Liver (tissue), 9 donors: ENCODE data around the gene PPM1M. TPM values are rescaled to one million over a fixed set of nuclear protein-coding genes. Genes with fewer than 3 reads are reported as not detected.
A peak's percentile ranks its signal among the peaks of the same experiment; 100 is the strongest.

Experiments
- DNase-seq: peaks from one replicate; pipeline ENCODE4 v3.0.0-alpha.2; 2017; ENCODE audit warnings: low spot score
- H3K27ac ChIP-seq, 2 donors: one replicate each; pipeline ENCODE4 v1.7.0; 2013; ENCODE audit warnings: inconsistent platforms in 2 of 2, low read length in 2 of 2, control low read depth in 1 of 2, low read depth in 1 of 2, mild to moderate bottlenecking in 1 of 2
- H3K27me3 ChIP-seq, 4 donors: one replicate each; pipeline versions ENCODE4 v1.6.1 to v1.7.0; 2013; ENCODE audit warnings: low read length in 3 of 4, inconsistent platforms in 1 of 4, mild to moderate bottlenecking in 1 of 4, moderate library complexity in 1 of 4; ENCODE audit not compliant: control insufficient read depth in 4 of 4, insufficient read depth in 4 of 4
- H3K36me3 ChIP-seq, 4 donors: one replicate each; pipeline versions ENCODE4 v1.6.1 to v1.7.0; 2013; ENCODE audit warnings: low read length in 3 of 4, mild to moderate bottlenecking in 3 of 4, low read depth in 1 of 4, moderate library complexity in 1 of 4; ENCODE audit not compliant: control insufficient read depth in 4 of 4, insufficient read depth in 3 of 4
- H3K4me1 ChIP-seq, 4 donors: one replicate each; pipeline versions ENCODE4 v1.6.1 to v1.7.0; 2013; ENCODE audit warnings: low read length in 3 of 4, mild to moderate bottlenecking in 3 of 4, moderate library complexity in 1 of 4; ENCODE audit not compliant: control insufficient read depth in 4 of 4, insufficient read depth in 4 of 4
- H3K4me3 ChIP-seq, 3 donors: one replicate each; pipeline versions ENCODE4 v1.6.1 to v1.7.0; 2013; ENCODE audit warnings: low read length in 3 of 3, control low read depth in 1 of 3, low read depth in 1 of 3, mild to moderate bottlenecking in 1 of 3
- H3K9ac ChIP-seq, 2 donors: one replicate each; pipeline ENCODE4 v1.7.0; 2013; ENCODE audit warnings: low read length in 2 of 2, mild to moderate bottlenecking in 2 of 2, moderate library complexity in 2 of 2, control low read depth in 1 of 2, low read depth in 1 of 2
- H3K9me3 ChIP-seq, 4 donors: one replicate each; pipeline versions ENCODE4 v1.6.1 to v1.7.0; 2013; ENCODE audit warnings: low read length in 3 of 4; ENCODE audit not compliant: control insufficient read depth in 4 of 4
- ATF3 ChIP-seq: IDR thresholded peaks from 2 replicates; pipeline ENCODE4 v1.6.1; 2016; ENCODE audit warnings: antibody characterized with exemption
- CTCF ChIP-seq: fragments of 150-350 bp; IDR thresholded peaks from 2 replicates; pipeline ENCODE4 v1.5.1; 2017; ENCODE audit warnings: improper control_type of control experiment, low read depth, low read length; ENCODE audit not compliant: missing input control
- FOXA1 ChIP-seq: IDR thresholded peaks from 2 replicates; pipeline ENCODE4 v1.6.1; 2016; ENCODE audit warnings: antibody characterized with exemption
- FOXA2 ChIP-seq: IDR thresholded peaks from 2 replicates; pipeline ENCODE4 v1.6.1; 2016; ENCODE audit warnings: antibody characterized with exemption
- GABPA ChIP-seq, 2 donors: IDR thresholded peaks in 1 of 2; conservative IDR thresholded peaks in 1 of 2; 2 replicates each; pipeline ENCODE4 v1.6.1; 2016; ENCODE audit warnings: antibody characterized with exemption in 2 of 2, mild to moderate bottlenecking in 1 of 2, moderate library complexity in 1 of 2
- HNF4A ChIP-seq, 2 donors: conservative IDR thresholded peaks; 2 replicates each; pipeline ENCODE4 v1.6.1; 2016; ENCODE audit warnings: antibody characterized with exemption in 2 of 2, mild to moderate bottlenecking in 2 of 2
- HNF4G ChIP-seq: IDR thresholded peaks from 2 replicates; pipeline ENCODE4 v1.6.1; 2016; ENCODE audit warnings: antibody characterized with exemption
- JUND ChIP-seq, 2 donors: IDR thresholded peaks; 2 replicates each; pipeline ENCODE4 v1.6.1; 2016; ENCODE audit warnings: antibody characterized with exemption in 2 of 2
- NR2F2 ChIP-seq: IDR thresholded peaks from 2 replicates; pipeline ENCODE4 v1.6.1; 2016; ENCODE audit warnings: antibody characterized with exemption
- RAD21 ChIP-seq, 2 donors: IDR thresholded peaks; 2 replicates each; pipeline ENCODE4 v1.6.1; 2016; ENCODE audit warnings: antibody characterized with exemption in 2 of 2, mild to moderate bottlenecking in 2 of 2
- RXRA ChIP-seq, 2 donors: IDR thresholded peaks; 2 replicates each; pipeline ENCODE4 v1.6.1; 2017 to 2018; ENCODE audit warnings: antibody characterized with exemption in 2 of 2, mild to moderate bottlenecking in 1 of 2
- SP1 ChIP-seq: IDR thresholded peaks from 2 replicates; pipeline ENCODE4 v1.6.1; 2018; ENCODE audit warnings: antibody characterized with exemption, mild to moderate bottlenecking
- TAF1 ChIP-seq: conservative IDR thresholded peaks from 2 replicates; pipeline ENCODE4 v1.6.1; 2016; ENCODE audit warnings: antibody characterized with exemption, mild to moderate bottlenecking
- YY1 ChIP-seq: IDR thresholded peaks from 2 replicates; pipeline ENCODE4 v1.6.1; 2016; ENCODE audit warnings: antibody characterized with exemption, mild to moderate bottlenecking
- WGBS: extraction: QIAGEN DNeasy Blood & Tissue Kit; methylation state at CpG from one replicate; pipeline ENCODE4 v1.1.7; 2013; 5-methylcytosine and 5-hydroxymethylcytosine counted together
- polyA plus RNA-seq, 2 donors: library from polyadenylated mRNA; stranded (reverse) in 1 of 2; unstranded in 1 of 2; fragments of 200-250 nt in 1 of 2; fragments of >200 nt in 1 of 2; fragmentation: Nextera tagmentation in 1 of 2; extraction: Ambion mirVana in 1 of 2; gene quantifications; one replicate each; pipeline versions ENCODE4 v1.2.1 to v1.2.3, GENCODE V29; 2013 to 2015
- total RNA-seq, 2 donors: library from RNA; depleted of rRNA; stranded (reverse); fragments of >200 nt; gene quantifications; one replicate each; pipeline ENCODE4 v1.2.3, GENCODE V29; 2014
- donor health status: healthy.
- donor health status: healthy.
- donor health status: healthy.
- donor health status: healthy.
- donor health status: healthy.

The PPM1M gene
- total and polyA plus RNA-seq, 4 donors = 2.8 to 5.5 (median 4.6) TPM

- 86% methylated on average over 28 of the region's 28 CpGs for WGBS
- TF ChIP-seq RAD21 (IDR thresholded peaks at IDR 0.05) (peak; percentile 33 to 42), FOXA2 (no peak), RXRA (IDR thresholded peaks at IDR 0.05) (no peak), NR2F2 (no peak)
- Histone ChIP-seq H3K4me3 (no peak overlapping the region), H3K36me3 (peaks cover 4 to 35% (median 12%) of the 10 kb centered on the region in 4 donors), H3K27ac (peak overlapping the region; percentile 75 to 85), H3K27me3 (no peaks in the 10 kb centered on the region), H3K9ac (no peak overlapping the region), H3K4me1 (peaks cover 16 to 57% (median 44%) of the 10 kb centered on the region in 4 donors), H3K9me3 (no peaks in the 10 kb centered on the region)
- DNase-seq = no peak
Measured at GRCh38 chr3:52232279-52233107, 13.1 kb upstream of the PPM1M start.

GRCh38 chr3:52233108-52233591 lies 12.4 kb upstream of the PPM1M start:
- Histone ChIP-seq H3K27ac (peak overlapping the region; percentile 75 to 85), H3K4me1 (peaks cover 21 to 63% (median 49%) of the 10 kb centered on the region in 4 donors), H3K4me3 (no peak overlapping the region), H3K36me3 (peaks cover 4 to 30% (median 12%) of the 10 kb centered on the region in 4 donors), H3K9me3 (no peaks in the 10 kb centered on the region), H3K27me3 (no peaks in the 10 kb centered on the region), H3K9ac (no peak overlapping the region)
- no peak for DNase-seq
- 59% methylated on average over 5 of the region's 5 CpGs for WGBS
- TF ChIP-seq HNF4A (conservative IDR thresholded peaks at IDR 0.05) (peak; percentile 16 to 41), FOXA2 (peak; percentile 79), FOXA1 (peak; percentile 65), TAF1 (no peak), RXRA (IDR thresholded peaks at IDR 0.05) (peak; percentile 22 to 44)

GRCh38 chr3:52233968-52234367 lies 11.6 kb upstream of the PPM1M start:
- peak in 1 of 2 donors; percentile 14 for TF ChIP-seq GABPA (IDR thresholded peaks at IDR 0.05 in 1 of 2, conservative IDR thresholded peaks at IDR 0.05 in 1 of 2)
- TF ChIP-seq ATF3 = no peak
- TF ChIP-seq HNF4A (conservative IDR thresholded peaks at IDR 0.05) = peak; percentile 92 to 93
- TF ChIP-seq NR2F2 = peak; percentile 62
- peak; percentile 85 for TF ChIP-seq YY1
- TF ChIP-seq JUND (IDR thresholded peaks at IDR 0.05) = peak in 1 of 2 donors; percentile 37
- peak; percentile 69 for TF ChIP-seq SP1
- TF ChIP-seq RAD21 (IDR thresholded peaks at IDR 0.05) = peak in 1 of 2 donors; percentile 22
- no peak for TF ChIP-seq CTCF
- TF ChIP-seq FOXA1 = no peak
- TF ChIP-seq HNF4G = peak; percentile 70
- TF ChIP-seq RXRA (IDR thresholded peaks at IDR 0.05) = peak; percentile 88 to 90

More at GRCh38 chr3:52233968-52234367, 11.6 kb upstream of the PPM1M start:
- Histone ChIP-seq H3K4me1 (peaks cover 21 to 70% (median 54%) of the 10 kb centered on the region in 4 donors), H3K9ac (no peak overlapping the region), H3K9me3 (no peaks in the 10 kb centered on the region), H3K4me3 (no peak overlapping the region), H3K27me3 (no peaks in the 10 kb centered on the region), H3K36me3 (peaks cover 4 to 22% (median 12%) of the 10 kb centered on the region in 4 donors), H3K27ac (peak overlapping the region; percentile 29 to 85)
- WGBS = 35% methylated on average over 3 of the region's 3 CpGs
- DNase-seq = no peak
